H9 (cell line): ENCODE measurements around the gene GATD1. TPM values are rescaled to one million over a fixed set of nuclear protein-coding genes. Genes with fewer than 3 reads are reported as not detected.

Experiments
- DNase-seq: peaks from one replicate; pipeline ENCODE4 v3.0.0-alpha.2; 2017
- H2AFZ ChIP-seq: one replicate; pipeline ENCODE4 v1.6.1; 2013; ENCODE audit warnings: mild to moderate bottlenecking, low read length, control low read depth, moderate library complexity
- H2AK5ac ChIP-seq: 2 replicates; pipeline ENCODE4 v1.6.1; 2013; ENCODE audit warnings: low read length, control low read depth, mixed read lengths; ENCODE audit not compliant: insufficient read length
- H2BK120ac ChIP-seq: one replicate; pipeline ENCODE4 v1.6.1; 2013; ENCODE audit warnings: low read depth, mild to moderate bottlenecking, low read length, control low read depth, inconsistent platforms; ENCODE audit not compliant: poor library complexity, severe bottlenecking
- H2BK12ac ChIP-seq: 2 replicates; pipeline ENCODE4 v1.6.1; 2013; ENCODE audit warnings: low read length, control low read depth, mixed read lengths, low read depth; ENCODE audit not compliant: insufficient read length
- H2BK15ac ChIP-seq: 2 replicates; pipeline ENCODE4 v1.6.1; 2013; ENCODE audit warnings: low read depth, low read length, control low read depth
- H2BK20ac ChIP-seq: one replicate; pipeline ENCODE4 v1.6.1; 2013; ENCODE audit warnings: low read depth, mild to moderate bottlenecking, low read length, control low read depth, inconsistent platforms; ENCODE audit not compliant: poor library complexity, severe bottlenecking
- H2BK5ac ChIP-seq: 2 replicates; pipeline ENCODE4 v1.6.1; 2013; ENCODE audit warnings: low read length, control low read depth, mixed read lengths; ENCODE audit not compliant: insufficient read length
- H3K14ac ChIP-seq: 2 replicates; pipeline ENCODE4 v1.6.1; 2013; ENCODE audit warnings: low read length, control low read depth; ENCODE audit not compliant: insufficient read depth
- H3K18ac ChIP-seq: 2 replicates; pipeline ENCODE4 v1.6.1; 2013; ENCODE audit warnings: low read depth, mild to moderate bottlenecking, mixed read lengths, low read length, control low read depth; ENCODE audit not compliant: insufficient read length
- H3K23ac ChIP-seq: 2 replicates; pipeline ENCODE4 v1.6.1; 2013; ENCODE audit warnings: low read length, control low read depth, mixed read lengths, low read depth; ENCODE audit not compliant: insufficient read length
- H3K23me2 ChIP-seq: 2 replicates; pipeline ENCODE4 v1.6.1; 2013; ENCODE audit warnings: low read depth, mild to moderate bottlenecking, mixed read lengths, low read length, control low read depth; ENCODE audit not compliant: insufficient read length, poor library complexity, severe bottlenecking
- H3K27ac ChIP-seq: 2 replicates; pipeline ENCODE4 v1.5.1; 2013; ENCODE audit warnings: low read length, control low read depth, mixed read lengths, low read depth; ENCODE audit not compliant: insufficient read length
- H3K27me3 ChIP-seq: 2 replicates; pipeline ENCODE4 v1.6.1; 2013; ENCODE audit warnings: low read length, control low read depth, inconsistent platforms; ENCODE audit not compliant: insufficient read depth
- H3K4ac ChIP-seq: 2 replicates; pipeline ENCODE4 v1.6.1; 2013; ENCODE audit warnings: low read depth, mild to moderate bottlenecking, control low read depth, inconsistent platforms, low read length, moderate library complexity
- H3K4me1 ChIP-seq: 2 replicates; pipeline ENCODE4 v1.6.1; 2013; ENCODE audit warnings: low read length, control low read depth, inconsistent platforms; ENCODE audit not compliant: insufficient read depth
- H3K4me2 ChIP-seq: 2 replicates; pipeline ENCODE4 v1.6.1; 2013; ENCODE audit warnings: low read length, control low read depth, mixed read lengths; ENCODE audit not compliant: insufficient read length, insufficient read depth
- H3K56ac ChIP-seq: 2 replicates; pipeline ENCODE4 v1.6.1; 2013; ENCODE audit warnings: low read depth, mild to moderate bottlenecking, mixed read lengths, low read length, control low read depth; ENCODE audit not compliant: insufficient read length
- H3K79me1 ChIP-seq: 2 replicates; pipeline ENCODE4 v1.6.1; 2013; ENCODE audit warnings: low read depth, mild to moderate bottlenecking, moderate library complexity, low read length, control low read depth, inconsistent platforms; ENCODE audit not compliant: insufficient read depth, poor library complexity, severe bottlenecking
- H3K79me2 ChIP-seq: 2 replicates; pipeline ENCODE4 v1.6.1; 2013; ENCODE audit warnings: low read length, control low read depth, inconsistent platforms; ENCODE audit not compliant: insufficient read depth
- H3K9ac ChIP-seq: 2 replicates; pipeline ENCODE4 v1.6.1; 2013; ENCODE audit warnings: low read length, control low read depth, mixed read lengths; ENCODE audit not compliant: insufficient read length; ENCODE audit errors: extremely low read depth
- H3K9me3 ChIP-seq: one replicate; pipeline ENCODE4 v1.6.1; 2013; ENCODE audit warnings: low read depth, low read length, inconsistent platforms; ENCODE audit not compliant: control insufficient read depth
- H3T11ph ChIP-seq: one replicate; pipeline ENCODE4 v1.6.1; 2013; ENCODE audit warnings: mild to moderate bottlenecking, low read length, control low read depth, inconsistent platforms
- H4K20me1 ChIP-seq: one replicate; pipeline ENCODE4 v1.6.1; 2013; ENCODE audit not compliant: control insufficient read depth, insufficient read length, insufficient read depth
- H4K5ac ChIP-seq: 2 replicates; pipeline ENCODE4 v1.6.1; 2013; ENCODE audit warnings: low read depth, mild to moderate bottlenecking, mixed read lengths, low read length, control low read depth; ENCODE audit not compliant: insufficient read length
- H4K8ac ChIP-seq: replicated peaks from 2 replicates; pipeline ENCODE4 v1.6.1; 2013; ENCODE audit warnings: low read length, control low read depth, mixed read lengths, low read depth; ENCODE audit not compliant: insufficient read length
- H4K91ac ChIP-seq: 2 replicates; pipeline ENCODE4 v1.6.1; 2013; ENCODE audit warnings: low read depth, mild to moderate bottlenecking, moderate library complexity, mixed read lengths, low read length, control low read depth; ENCODE audit not compliant: insufficient read length
- H3K27ac Mint-ChIP-seq, 3 experiments: 2 replicates in 2 of 3; 3 replicates in 1 of 3; pipeline ENCODE4 v1.8.0; 2020 to 2021; ENCODE audit warnings: mixed read lengths in 3 of 3, mild to moderate bottlenecking in 1 of 3, moderate library complexity in 1 of 3
- H3K27me3 Mint-ChIP-seq: 2 replicates; pipeline ENCODE4 v1.8.0; 2021; ENCODE audit warnings: low read depth, mild to moderate bottlenecking, moderate library complexity, mixed read lengths
- H3K36me3 Mint-ChIP-seq, 3 experiments: 2 replicates in 2 of 3; 3 replicates in 1 of 3; pipeline ENCODE4 v1.8.0; 2020 to 2021; ENCODE audit warnings: low read depth in 3 of 3, mixed read lengths in 3 of 3; ENCODE audit not compliant: insufficient read depth in 1 of 3
- H3K4me1 Mint-ChIP-seq, 2 experiments: 2 replicates each; pipeline ENCODE4 v1.8.0; 2020; ENCODE audit warnings: mixed read lengths in 2 of 2
- H3K4me3 Mint-ChIP-seq, 2 experiments: 2 replicates in 1 of 2; 3 replicates in 1 of 2; pipeline ENCODE4 v1.8.0; 2020 to 2021; ENCODE audit warnings: mild to moderate bottlenecking in 2 of 2, mixed read lengths in 2 of 2, moderate library complexity in 1 of 2
- H3K9me3 Mint-ChIP-seq, 2 experiments: 2 replicates in 1 of 2; 3 replicates in 1 of 2; pipeline ENCODE4 v1.8.0; 2020; ENCODE audit warnings: mild to moderate bottlenecking in 2 of 2, mixed read lengths in 2 of 2, moderate library complexity in 1 of 2
- WGBS: extraction: QIAGEN DNeasy Blood & Tissue Kit; methylation state at CpG from one replicate; pipeline ENCODE4 v1.1.7; 2013; ENCODE audit warnings: missing lambda C conversion rate, low lambda C conversion rate, mixed read lengths; ENCODE audit not compliant: insufficient read length; ENCODE audit errors: extremely low coverage; 5-methylcytosine and 5-hydroxymethylcytosine counted together
- total RNA-seq: library from RNA; stranded (reverse); gene quantifications from 2 replicates; pipeline ENCODE4 v1.2.1, GENCODE V29; 2021
- TF ChIP-seq, protein P1 (sequence below): fragments of 200-600 bp; sonication (generic); conservative IDR thresholded peaks from 3 replicates; pipeline ENCODE4 v1.8.0; 2021; ENCODE audit warnings: antibody characterized with exemption, mild to moderate bottlenecking

The GATD1 gene
- total RNA-seq, 1 experiment from 2014 or later: 60.0 TPM

DNA sequence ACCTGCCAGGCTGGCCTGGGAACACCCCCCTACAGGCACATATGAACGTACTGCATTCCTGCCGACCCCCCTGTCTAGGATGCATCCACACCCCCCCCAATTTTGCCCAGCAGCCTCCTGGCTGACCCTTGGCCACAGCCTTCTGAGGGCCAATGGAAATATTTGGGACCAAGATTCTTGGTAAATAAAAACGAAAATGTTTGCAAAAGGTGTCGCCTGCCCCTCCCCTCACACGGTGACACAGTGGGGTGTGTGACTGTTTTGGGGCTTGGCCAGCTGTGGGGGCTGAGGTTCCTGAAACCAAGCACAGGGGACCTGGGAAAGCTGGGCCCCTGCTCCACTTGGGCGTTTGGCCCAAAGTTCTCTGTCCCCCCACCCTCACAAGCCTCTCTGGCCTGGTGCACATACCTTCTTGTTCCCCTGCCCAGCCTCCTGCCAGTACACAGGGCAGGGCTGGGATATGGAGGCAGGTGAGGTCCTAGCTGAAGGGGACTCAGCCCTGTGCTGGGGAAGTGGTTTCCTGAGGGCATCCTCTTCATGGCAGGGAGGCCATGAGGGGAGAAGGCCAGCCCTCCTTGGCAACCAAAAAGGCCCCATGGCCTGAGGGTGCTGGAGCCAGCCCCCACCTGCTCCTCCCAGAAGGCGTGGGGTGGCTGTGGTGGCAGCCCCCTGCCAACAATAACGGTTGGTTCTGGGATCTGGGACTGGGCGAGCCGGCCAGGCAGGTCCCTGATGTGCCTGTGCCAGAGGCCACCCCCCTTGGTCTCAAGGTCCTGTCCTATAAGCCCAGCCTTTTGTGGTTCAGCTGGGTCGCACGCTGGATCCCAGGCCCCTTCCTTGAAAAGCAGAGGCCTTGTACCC is 48.3 kb upstream of the GATD1 start:
- H2BK15ac ChIP-seq: no peak overlapping the region
- H3T11ph ChIP-seq: no peak overlapping the region
- H3K27me3 Mint-ChIP-seq: peaks cover 21% of the 10 kb centered on the region
- H3K36me3 Mint-ChIP-seq: peaks cover 0 to 26% (median 13%) of the 10 kb centered on the region in 3 experiments
- TF ChIP-seq, protein P1, sequence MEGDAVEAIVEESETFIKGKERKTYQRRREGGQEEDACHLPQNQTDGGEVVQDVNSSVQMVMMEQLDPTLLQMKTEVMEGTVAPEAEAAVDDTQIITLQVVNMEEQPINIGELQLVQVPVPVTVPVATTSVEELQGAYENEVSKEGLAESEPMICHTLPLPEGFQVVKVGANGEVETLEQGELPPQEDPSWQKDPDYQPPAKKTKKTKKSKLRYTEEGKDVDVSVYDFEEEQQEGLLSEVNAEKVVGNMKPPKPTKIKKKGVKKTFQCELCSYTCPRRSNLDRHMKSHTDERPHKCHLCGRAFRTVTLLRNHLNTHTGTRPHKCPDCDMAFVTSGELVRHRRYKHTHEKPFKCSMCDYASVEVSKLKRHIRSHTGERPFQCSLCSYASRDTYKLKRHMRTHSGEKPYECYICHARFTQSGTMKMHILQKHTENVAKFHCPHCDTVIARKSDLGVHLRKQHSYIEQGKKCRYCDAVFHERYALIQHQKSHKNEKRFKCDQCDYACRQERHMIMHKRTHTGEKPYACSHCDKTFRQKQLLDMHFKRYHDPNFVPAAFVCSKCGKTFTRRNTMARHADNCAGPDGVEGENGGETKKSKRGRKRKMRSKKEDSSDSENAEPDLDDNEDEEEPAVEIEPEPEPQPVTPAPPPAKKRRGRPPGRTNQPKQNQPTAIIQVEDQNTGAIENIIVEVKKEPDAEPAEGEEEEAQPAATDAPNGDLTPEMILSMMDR: no peak
- no peak overlapping the region for H3K14ac ChIP-seq
- H4K91ac ChIP-seq: no peak overlapping the region
- no peak overlapping the region for H4K8ac ChIP-seq
- H3K9me3 Mint-ChIP-seq: no peaks in the 10 kb centered on the region; a peak in 1 of 5 replicates
- no peak overlapping the region for H2AFZ ChIP-seq
- no peak overlapping the region for H3K9ac ChIP-seq
- no peaks in the 10 kb centered on the region; the same call in 1 of the 2 replicates for H3K4me1 ChIP-seq
- H3K23me2 ChIP-seq: peaks cover 21% of the 10 kb centered on the region
- H3K4me2 ChIP-seq: no peak overlapping the region
- H3K27ac ChIP-seq: no peak overlapping the region
- no peak overlapping the region for H2BK5ac ChIP-seq
- DNase-seq: no peak
- no peak overlapping the region for H4K5ac ChIP-seq
- H4K20me1 ChIP-seq: no peaks in the 10 kb centered on the region
- no peaks in the 10 kb centered on the region for H3K9me3 ChIP-seq
- no CpG with 5 or more reads among the region's 12 CpGs for WGBS
- H3K4ac ChIP-seq: no peak overlapping the region
- no peaks in the 10 kb centered on the region for H3K79me2 ChIP-seq
- no peak overlapping the region for H3K18ac ChIP-seq
- H3K23ac ChIP-seq: no peak overlapping the region
- H2AK5ac ChIP-seq: no peak overlapping the region
- H2BK20ac ChIP-seq: no peak overlapping the region
- H3K79me1 ChIP-seq: no peaks in the 10 kb centered on the region
- no peak overlapping the region for H3K56ac ChIP-seq
- H3K4me1 Mint-ChIP-seq: peaks cover 23 to 31% of the 10 kb centered on the region in 2 experiments
- H3K27me3 ChIP-seq: peaks cover under 1% of the 10 kb centered on the region; the same call in 1 of the 2 replicates
- no peak overlapping the region; a peak in 1 of 5 replicates for H3K4me3 Mint-ChIP-seq
- no peak overlapping the region for H2BK12ac ChIP-seq
- no peak overlapping the region for H3K27ac Mint-ChIP-seq
- H2BK120ac ChIP-seq: no peak overlapping the region
